GM19452 (cell line): ENCODE results near the gene TLR6.
"Not testable (repeated sequence)": the region's sequence is repeated elsewhere in the genome, so short reads cannot be mapped to it uniquely, and the experiment has no call there.

Source experiments
- ATAC-seq: cut with Tn5 transposase; IDR thresholded peaks from one replicate; pipeline ENCODE4 v1.9.1; 2021; ENCODE audit not compliant: unreplicated experiment

The TLR6 gene

DNA sequence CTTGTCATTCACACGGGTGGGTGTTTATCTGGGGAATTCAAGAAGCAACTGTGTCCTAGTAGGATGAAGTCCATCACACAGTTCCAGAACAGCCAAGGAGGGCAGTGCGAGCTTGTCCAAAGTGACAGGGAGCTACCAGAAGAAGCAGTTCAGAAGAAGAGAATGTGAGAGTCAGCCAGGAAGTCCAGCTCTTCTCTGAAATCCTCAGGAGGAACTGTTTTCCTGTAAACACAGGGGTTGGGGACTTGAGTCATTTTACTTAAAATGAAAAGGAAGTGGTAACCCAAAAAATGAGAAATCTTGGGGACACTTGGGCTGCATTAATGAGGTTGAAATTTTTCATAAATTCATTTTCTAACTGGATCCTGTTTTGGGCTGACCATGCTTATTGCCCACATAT, 65.6 kb downstream of the TLR6 start:
- no peak for ATAC-seq

DNA sequence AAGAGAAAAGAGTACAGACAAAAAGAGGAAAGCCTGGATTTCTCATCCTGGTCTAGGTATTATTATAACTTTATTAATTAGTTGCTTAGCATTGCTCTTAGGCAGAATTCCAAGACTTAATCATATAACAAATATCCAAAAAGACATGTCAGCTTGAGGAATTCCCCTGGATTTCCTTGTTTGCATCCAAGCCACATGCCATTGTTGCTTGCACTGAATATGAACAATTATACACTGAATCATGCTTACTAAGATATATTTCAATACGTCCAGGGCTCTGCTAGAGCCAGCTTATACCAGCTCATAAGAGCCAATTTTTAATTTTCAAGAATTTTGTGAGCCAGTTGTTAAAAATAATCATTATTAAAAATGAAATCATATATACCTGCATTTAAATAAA, 68.3 kb downstream of the TLR6 start:
- ATAC-seq: no peak

DNA sequence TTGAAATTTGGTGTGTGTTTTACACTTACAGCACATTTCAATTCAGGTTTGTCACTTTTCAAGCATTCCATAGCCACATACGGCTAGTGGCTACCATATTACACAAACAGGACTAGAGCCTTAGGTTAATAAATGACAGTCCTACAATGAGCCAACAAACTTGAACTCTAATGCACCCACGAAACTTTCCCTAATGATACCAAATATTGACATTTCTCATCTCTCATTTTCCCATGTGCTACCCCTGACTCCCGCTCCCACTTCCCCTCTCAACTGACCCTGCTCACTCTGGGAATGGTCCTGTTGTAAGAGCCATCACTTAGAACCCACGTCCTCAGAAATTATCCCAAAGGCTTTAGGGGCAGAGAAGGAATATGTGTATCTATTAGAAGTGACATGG, 68.9 kb downstream of the TLR6 start:
- no peak for ATAC-seq

DNA sequence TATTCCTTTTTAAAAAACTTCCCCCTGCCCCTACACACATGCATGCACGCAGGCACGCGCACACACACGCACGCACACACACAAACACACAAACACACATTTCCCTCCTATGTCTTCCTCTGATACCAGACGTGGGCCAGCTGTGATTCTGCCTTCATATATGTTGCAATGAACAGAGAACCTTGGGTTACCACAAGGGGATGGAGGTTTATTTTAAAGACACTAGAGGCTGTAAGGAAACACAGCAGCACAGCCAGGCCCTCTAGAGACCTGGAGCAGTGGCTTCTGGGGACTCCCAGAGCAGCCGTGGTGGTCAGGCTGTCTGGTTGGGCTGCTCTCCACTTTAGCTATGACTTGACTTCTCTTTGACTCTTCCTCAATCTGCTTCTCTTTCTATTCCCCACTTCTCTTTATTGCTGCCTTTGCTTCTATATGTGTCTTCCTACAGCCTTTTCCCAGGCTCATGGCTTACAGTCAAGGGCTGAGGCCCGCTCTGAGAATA, 70.7 kb downstream of the TLR6 start:
- peak; percentile 51 for ATAC-seq

DNA sequence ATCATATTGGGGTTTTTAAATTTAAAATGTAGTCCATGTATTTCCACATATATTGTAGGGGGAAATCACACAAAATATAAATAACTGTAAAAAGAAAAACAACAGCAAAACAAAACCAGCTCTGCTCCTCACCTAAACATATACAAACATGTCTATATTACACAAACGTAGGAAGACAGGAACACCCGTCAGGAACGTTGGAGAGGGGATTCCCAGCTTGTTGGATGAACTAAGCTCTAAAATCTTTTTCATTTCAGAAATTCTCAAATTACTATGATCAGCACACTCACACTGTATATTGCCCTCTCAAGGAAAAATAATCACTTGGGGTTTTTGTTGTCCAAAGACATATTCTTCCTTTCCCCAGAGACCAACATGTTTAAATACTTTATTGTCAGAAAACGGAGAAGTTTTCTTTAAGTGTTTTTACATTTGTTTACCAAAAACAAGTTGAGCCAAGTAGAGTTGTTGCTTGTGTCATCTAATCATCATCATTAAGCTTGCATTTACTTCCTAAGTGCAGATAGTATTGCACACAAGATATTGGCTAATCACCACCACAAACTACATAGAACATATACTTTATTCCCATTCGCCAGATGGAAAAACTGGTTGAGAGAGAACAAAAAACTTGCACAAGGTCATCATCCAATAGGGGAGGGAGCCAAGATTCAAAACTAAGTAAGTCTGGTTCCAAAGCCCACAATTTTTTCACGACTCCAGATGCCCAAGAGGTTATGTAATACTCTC, 71.4 kb downstream of the TLR6 start:
- no peak for ATAC-seq

DNA sequence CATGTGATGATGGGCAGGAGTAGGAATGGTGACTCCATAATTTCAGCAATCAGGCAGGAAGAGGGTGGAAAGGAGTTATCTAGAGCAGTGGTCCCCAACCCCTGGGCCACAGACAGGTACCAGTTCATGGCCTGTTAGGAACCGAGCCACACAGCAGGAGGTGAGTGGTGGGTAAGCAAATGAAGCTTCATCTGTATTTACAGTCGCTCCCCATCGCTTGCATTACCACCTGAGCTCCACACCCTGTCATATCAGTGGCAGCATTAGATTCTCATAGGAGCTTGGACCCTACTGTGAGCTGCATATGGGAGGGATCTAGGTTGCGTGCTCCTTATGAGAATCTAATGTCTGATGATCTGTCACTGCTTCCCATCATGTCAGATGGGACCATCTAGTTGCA, 72.5 kb downstream of the TLR6 start:
- no peak for ATAC-seq

DNA sequence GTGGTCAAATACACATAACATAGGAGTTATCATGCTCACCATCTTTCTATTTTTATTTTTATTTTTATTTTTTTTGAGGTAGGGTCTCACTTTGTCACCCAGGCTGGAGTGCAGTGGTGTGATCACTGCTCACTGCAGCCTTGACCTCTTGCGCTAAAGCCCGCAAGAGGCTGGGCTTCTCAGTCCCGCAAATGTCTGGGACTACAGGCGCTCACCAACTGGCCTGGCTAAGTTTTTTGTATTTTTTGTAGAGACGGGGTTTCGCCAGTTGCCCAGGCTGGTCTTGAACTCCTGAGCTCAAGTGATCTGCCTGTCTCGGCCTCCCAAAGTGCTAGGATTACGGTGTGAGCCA, 73.5 kb downstream of the TLR6 start:
- ATAC-seq: no peak

DNA sequence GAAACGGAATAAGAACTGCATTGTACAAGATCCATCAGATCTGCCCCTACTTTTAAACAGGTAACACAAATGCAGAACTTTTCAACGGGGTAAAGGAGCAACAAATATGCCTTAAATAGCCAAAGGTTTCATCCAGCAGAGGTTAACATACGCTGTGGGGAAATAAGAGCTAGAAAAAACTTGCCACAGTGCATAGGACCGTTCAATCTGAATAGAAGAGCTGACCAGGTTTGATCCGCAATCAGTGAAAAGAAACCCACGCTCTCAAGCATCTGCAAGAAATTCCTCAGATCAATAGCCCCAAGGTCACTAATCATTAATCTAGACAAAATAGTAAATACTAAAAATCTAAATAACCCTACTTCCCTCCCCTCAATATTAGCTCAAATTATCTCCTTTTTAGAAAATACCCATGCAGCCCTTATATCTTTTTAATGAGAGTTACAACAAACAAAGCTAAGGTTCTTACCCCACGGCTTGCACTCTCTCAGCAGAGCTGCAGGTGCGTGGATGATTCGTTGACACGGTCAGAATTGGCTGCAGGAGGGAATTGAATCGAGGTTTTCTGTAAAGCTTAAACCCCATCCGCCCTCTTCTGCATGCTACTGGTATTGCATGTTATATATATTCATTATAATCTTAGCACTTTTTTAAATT, 74.0 kb downstream of the TLR6 start, which contains the start of gene TLR10:
Gene TLR10 (minus strand): TSS at position 539 of the 657 bp plus-strand sequence. CDS start 7,400 bp downstream, outside the sequence.
- peak; percentile 53 for ATAC-seq

DNA sequence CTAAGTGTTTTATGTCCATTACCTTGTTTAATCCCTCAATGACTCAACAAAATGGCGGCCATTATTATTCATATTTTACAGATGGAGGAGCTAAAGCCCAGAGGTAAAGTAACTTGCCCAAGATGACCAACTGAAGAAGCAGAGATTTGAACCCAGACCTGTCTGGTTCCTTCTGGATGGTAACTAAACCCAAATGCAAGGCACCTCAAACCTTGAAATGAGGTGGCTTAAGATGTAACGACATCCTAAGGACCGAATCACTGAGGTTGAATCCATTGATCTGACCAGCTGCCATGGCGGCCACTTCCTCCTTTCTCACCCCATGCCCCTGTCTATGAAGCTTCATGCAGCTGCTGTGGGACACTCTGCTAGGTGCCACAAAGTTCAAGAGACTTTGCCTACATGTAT, 74.8 kb downstream of the TLR6 start:
- ATAC-seq: peak; percentile 32

DNA sequence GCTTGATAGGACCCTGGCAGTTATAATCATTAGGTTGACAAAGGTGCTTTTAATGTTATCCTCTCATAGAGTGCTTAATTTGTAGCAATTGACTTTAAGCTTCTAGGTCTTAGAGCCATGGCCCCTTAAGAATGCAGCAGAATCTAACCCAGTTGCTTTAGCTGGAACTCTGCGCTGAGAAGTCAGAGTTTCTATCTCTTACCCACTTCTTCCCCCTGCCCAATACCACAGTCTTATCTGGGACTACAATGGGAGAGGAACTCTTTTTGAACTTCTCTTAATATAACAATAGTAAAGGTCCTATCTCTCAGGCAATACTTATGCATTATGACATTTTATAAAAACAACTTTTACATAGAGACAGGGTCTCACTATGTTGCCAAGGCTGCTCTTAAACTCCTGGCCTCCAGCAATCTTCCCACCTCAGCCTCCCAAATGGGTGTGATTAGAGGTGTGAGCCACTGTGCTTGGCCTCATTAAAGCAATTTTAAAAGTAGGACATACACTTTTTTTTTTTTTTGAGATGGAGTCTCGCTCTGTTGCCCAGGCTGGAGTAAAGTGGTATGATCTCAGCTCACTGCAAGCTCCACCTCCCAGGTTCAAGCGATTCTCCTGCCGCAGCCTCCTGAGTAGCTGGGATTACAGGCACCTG, 75.7 kb downstream of the TLR6 start:
- ATAC-seq: no peak

DNA sequence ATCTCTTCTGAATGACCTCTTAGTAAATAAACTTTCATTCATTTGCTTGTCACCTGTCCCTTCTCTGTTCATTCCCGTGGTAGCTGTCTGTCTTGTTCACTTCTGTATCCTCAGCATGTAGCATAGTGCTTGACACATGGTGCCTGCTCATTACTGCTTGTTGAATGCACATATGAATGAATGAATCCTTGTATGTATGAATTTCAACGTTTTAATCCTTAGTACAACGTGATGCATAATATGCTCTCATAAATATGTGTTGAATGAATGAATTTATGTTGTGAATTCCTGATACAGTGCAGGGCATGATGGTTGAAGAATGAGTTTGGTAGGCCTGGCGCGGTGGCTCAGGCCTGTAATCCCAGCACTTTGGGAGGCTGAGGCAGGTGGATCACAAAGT, 76.8 kb downstream of the TLR6 start:
- no peak for ATAC-seq

DNA sequence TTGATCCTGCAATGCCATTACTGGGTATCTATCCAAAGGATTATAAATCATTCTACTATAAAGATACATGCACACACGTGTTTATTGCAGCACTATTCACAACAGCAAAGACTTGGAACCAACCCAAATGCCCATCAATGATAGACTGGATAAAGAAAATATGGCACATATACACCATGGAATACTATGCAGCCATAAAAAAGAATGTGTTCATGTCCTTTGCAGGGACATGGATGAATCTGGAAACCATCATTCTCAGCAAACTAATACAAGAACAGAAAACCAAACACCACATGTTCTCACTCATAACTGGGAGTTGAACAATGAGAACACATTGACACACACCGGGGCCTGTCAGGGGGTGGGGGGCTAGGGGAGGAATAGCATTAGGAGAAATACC, 78.7 kb downstream of the TLR6 start:
- not testable (repeated sequence) for ATAC-seq

DNA sequence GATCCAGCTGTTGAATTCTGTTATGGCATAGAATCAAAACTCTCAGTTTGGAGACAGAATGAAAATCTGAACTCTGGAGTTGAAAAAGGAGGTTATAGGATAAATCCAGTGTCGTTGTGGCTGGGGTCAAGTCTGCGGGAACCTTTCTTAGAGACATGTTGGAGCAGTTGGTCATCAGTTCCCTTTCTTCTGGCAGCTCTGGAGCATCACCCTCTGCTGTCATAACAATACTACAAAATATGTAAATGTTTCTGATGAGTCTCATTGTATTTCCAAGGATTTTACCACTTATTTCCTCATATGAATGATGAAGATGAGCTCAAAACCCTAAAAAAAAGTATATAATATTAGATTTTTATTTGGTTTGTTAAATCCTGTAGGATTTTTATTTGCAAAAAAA, 81.3 kb downstream of the TLR6 start:
- no peak for ATAC-seq

DNA sequence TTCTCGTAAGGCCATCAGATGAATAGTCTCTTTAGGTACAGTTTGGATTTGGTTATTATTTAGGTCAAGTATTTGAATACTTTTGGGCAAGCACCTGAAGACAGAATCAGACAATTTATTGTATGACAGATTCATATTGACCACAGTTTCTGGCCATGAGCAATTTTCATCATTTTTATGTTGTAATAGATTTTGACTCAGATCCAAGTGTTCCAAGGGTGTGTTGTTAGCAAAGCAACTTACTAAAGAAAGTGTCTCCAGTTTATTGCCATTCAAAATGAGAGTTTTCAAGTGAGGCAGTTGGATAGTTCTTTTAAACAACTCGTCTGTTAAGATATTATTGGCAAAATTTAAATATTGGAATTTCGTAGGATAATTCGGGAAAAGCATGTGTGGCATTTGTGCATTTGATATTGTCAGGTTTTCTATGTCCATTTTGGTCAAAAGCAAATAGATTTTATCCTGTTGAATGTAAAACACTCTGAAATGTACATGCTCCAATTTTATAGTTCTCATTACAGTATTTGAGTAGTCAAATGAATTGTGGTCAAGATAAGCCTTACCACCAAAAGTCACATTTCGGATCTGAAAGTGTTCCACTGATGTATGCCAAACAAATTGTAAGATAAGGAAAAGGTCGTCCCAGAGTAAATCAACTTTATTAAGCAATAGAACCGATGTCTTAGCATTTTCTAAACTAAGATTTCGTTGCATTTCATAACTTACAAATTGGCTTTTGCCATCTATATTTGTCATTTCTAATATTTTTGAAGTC, 82.2 kb downstream of the TLR6 start:
- ATAC-seq: no peak
